Measurements from ENCODE around the gene HS2ST1. TPM values are rescaled to one million over a fixed set of nuclear protein-coding genes. Genes with fewer than 3 reads are reported as not detected.

The HS2ST1 gene
- total and polyA plus RNA-seq, 2 donors (not counting 3 experiments of a cell fraction or from before 2014, with no cell fraction given), result 5.5 to 31.2 TPM

GRCh38 chr1:87122243-87122642 lies 207.8 kb downstream of the HS2ST1 start:
- no peak for TF ChIP-seq FOS (IDR thresholded peaks at IDR 0.05; ENCODE audit: borderline replicate concordance, insufficient read depth, low read length)
- no peak for TF ChIP-seq JUN (IDR thresholded peaks at IDR 0.05; ENCODE audit: borderline replicate concordance, insufficient read depth, insufficient read length, low read depth)
- no peak for TF ChIP-seq CTCF (IDR thresholded peaks at IDR 0.05; ENCODE audit: extremely low read depth in 1 of 2, insufficient read depth in 1 of 2, low read depth in 1 of 2, low read length in 2 of 2)
- no peak for TF ChIP-seq EZH2 (IDR thresholded peaks at IDR 0.05; ENCODE audit: borderline replicate concordance, low read depth, low read length, severe bottlenecking)
- TF ChIP-seq POLR2A (IDR thresholded peaks at IDR 0.05; ENCODE audit: low read depth, low read length), result no peak
- no peak for TF ChIP-seq MYC (IDR thresholded peaks at IDR 0.05; ENCODE audit: low read depth, low read length)
- no peak for TF ChIP-seq GATA2 (IDR thresholded peaks at IDR 0.05; ENCODE audit: insufficient read depth, insufficient read length, low read depth, low read length)
- no peak for TF ChIP-seq MAX (IDR thresholded peaks at IDR 0.05; ENCODE audit: insufficient read depth, insufficient read length)
- TF ChIP-seq POLR2AphosphoS5 (IDR thresholded peaks at IDR 0.05; ENCODE audit: insufficient read depth, low read depth, low read length), result no peak
- intact Hi-C loops (cut with micrococcal nuclease) (no loop called here), dilution Hi-C loops (cut with MboI; ENCODE audit: extremely low pct_ligation_motif_present, low sequenced_read_pairs) (no loop called here)
- peaks cover 2% of the 10 kb centered on the region in 2 experiments for H3K27me3 ChIP-seq (ENCODE audit: control insufficient read depth in 2 of 2, insufficient read depth in 2 of 2, low read length in 2 of 2)
- no peaks in the 10 kb centered on the region for H3K79me2 ChIP-seq (ENCODE audit: control insufficient read depth, insufficient read depth, low read length)
- no peaks in the 10 kb centered on the region for H4K20me1 ChIP-seq (replicated peaks; ENCODE audit: control insufficient read depth, extremely low read depth, insufficient read depth, low read length)
- FAIRE-seq, result no peak
- no peaks in the 10 kb centered on the region for H3K36me3 ChIP-seq (ENCODE audit: control insufficient read depth in 2 of 2, extremely low read depth in 1 of 2, insufficient read depth in 2 of 2, low read length in 2 of 2)
- H3K9me1 ChIP-seq (replicated peaks; ENCODE audit: control insufficient read depth, extremely low read depth, insufficient read depth, low read length), result no peaks in the 10 kb centered on the region
- no peak overlapping the region for H2AFZ ChIP-seq (ENCODE audit: low read depth, low read length)
- no peaks in the 10 kb centered on the region for H3K4me1 ChIP-seq (ENCODE audit: control insufficient read depth, extremely low read depth, insufficient read depth, low read length)
- no TSS peak for BruUV-seq (replicated peaks)
- no peaks in the 10 kb centered on the region for H3K9me3 ChIP-seq (replicated peaks; ENCODE audit: control insufficient read depth, insufficient read depth, low read length)
- ChIA-PET POLR2A (no interaction called here), CTCF (no interaction called here)
- H3K4me2 ChIP-seq (ENCODE audit: insufficient read depth, low read length), result no peak overlapping the region
- DNase-seq (ENCODE audit: low read depth, low spot score), result no peak
- H3K9ac ChIP-seq (replicated peaks; ENCODE audit: extremely low read depth, insufficient read depth, low read length), result no peak overlapping the region
- no peak overlapping the region for H3K4me3 ChIP-seq (replicated peaks in 1 of 3; ENCODE audit: insufficient read depth in 1 of 3, low read depth in 1 of 3, low read length in 3 of 3)
- no peak overlapping the region for H3K27ac ChIP-seq (ENCODE audit: insufficient read depth, low read depth, low read length)
